Activated CD4-positive, alpha-beta T cell treated with anti-CD3 and anti-CD28 coated beads for 24 hours (primary cell): ENCODE data around the gene SIX6.

Experiments
- DNase-seq, 2 donors: peaks; one replicate each; pipeline ENCODE4 v3.0.0-alpha.2; 2020; ENCODE audit warnings: low read depth in 2 of 2

Gene SIX6

DNA sequence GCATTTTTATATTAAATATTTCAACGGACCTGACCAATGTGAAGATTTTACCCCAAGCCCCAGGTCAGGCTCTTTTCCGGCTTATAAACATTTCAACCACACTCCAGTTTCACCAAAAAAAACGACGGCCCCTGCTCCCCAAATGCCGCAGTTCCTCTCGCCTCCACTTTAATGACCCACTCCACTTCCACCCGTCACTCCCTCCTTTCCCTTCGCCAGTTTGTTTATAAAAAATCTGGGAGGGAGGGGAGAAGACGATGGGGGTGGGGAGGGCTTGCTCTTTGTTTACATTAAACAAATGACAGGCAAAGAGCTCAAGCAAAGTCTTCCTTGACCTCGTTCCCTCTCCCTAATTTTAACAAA lies 5.4 kb downstream of the SIX6 start:
- no peak for DNase-seq

- no peak for DNase-seq
Observed at GRCh38 chr14:60514741-60515491, 6.0 kb downstream of the SIX6 start.

DNA sequence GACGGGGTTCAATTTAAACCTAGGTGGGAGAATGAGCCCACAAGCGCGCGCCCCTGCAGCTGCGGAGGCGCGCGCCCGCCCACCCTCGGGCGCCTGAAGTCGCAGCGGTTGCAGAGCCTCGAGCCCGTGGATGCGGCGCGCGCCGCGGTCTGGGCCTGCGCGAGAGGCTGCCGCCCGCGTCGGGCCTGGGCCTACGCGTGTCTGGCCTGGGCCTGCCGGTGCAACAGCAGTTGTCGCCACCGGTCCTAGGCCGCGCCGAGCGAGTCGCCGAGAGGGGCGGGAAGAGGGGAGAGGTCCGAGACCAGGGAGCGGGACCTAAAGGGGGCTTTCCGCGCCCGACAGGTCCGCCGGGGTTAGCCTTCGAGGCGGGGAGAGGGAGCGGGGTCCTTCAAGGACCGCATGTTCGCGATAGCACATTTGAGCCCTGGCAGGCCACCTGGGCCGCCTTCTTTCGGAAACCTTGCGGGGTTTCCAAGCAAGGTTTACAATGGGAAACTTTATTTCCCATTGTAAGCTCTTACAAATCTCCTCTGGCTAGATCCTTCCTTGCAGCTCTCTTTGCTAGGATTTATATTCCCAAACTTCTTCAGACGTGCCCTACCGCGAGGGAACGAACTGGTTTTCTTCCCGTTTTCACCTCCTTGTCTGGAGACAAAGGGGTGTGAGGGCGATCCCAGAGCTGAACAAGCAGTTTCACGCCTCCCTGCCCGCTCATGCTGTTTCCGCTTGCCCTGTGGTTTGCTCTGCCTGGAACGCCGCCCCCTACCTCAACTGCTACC lies 6.8 kb downstream of the SIX6 start:
- DNase-seq = no peak

GRCh38 chr14:60532442-60532841 lies 23.5 kb downstream of the SIX6 start:
- DNase-seq = no peak

DNA sequence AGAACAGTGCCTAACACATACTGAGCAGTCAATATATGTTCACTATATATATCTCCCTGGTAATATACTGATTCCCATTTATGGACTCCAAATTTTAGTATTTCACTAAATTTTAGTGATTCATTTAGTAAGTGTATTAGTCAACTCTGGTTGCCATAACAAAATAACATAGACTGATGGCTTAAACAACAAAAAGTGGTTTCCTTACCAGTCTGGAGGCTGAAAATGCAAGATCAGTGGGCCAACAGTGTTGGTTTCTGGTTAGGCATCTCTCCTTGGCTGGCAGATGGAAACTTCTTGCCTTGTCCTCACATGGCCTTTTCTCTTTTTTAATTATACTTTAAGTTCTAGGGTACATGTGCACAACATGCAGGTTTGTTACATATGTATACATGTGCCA lies 28.7 kb downstream of the SIX6 start:
- DNase-seq = no peak

GRCh38 chr14:60544659-60545058 lies 35.7 kb downstream of the SIX6 start:
- DNase-seq = no peak

DNA sequence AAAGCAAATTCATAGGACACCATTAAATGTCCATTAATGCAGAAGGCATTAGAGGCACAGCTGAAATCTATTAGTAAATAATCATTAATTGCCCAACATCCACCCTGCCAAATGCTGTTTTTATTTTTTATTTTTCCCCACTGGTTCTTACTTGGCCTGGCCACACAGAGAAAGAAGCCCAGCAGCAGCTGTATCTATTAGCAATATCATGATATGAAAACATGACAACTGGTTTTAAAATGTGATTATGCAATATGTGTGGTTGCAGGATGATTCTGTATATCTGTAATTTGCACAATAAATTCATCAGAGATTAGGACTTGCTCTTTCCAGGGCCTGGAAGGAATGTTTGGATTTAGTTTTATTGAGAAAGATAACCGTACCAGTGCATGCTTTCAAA lies 44.9 kb downstream of the SIX6 start:
- DNase-seq = no peak

GRCh38 chr14:60561845-60562746 lies 53.1 kb downstream of the SIX6 start:
- no peak for DNase-seq
